GM13977 (cell line): ENCODE results near the gene PIGQ.

ENCODE experiments used
- DNase-seq: peaks from one replicate; pipeline ENCODE4 v3.0.0; 2012; ENCODE audit warnings: low spot score
- CTCF ChIP-seq: IDR thresholded peaks from 2 replicates; pipeline ENCODE4 v1.5.1; 2012; ENCODE audit warnings: mild to moderate bottlenecking, control low read depth; ENCODE audit not compliant: insufficient read depth; ENCODE audit errors: extremely low read depth, missing control alignments
- in situ Hi-C: fragments of 300-500 bp; cut with MboI; formaldehyde crosslinking; loops from one replicate; pipeline ENCODE4 v1.12.0; 2022; ENCODE audit warnings: low sequenced_read_pairs, low pct_unique_long_range_greater_than_20kb, mixed read lengths, inconsistent platforms; ENCODE audit not compliant: unreplicated experiment

Gene PIGQ

GRCh38 chr16:589658-590187 lies 20.0 kb downstream of the PIGQ start, which contains the start of gene RAB40C:
RAB40C (plus strand) TSS chr16:590066; CDS start chr16:590292, 226 bp downstream.
- in situ Hi-C loops, result no loop called here
- DNase-seq, result peak; percentile 100
- peak; percentile 18 for TF ChIP-seq CTCF

DNA sequence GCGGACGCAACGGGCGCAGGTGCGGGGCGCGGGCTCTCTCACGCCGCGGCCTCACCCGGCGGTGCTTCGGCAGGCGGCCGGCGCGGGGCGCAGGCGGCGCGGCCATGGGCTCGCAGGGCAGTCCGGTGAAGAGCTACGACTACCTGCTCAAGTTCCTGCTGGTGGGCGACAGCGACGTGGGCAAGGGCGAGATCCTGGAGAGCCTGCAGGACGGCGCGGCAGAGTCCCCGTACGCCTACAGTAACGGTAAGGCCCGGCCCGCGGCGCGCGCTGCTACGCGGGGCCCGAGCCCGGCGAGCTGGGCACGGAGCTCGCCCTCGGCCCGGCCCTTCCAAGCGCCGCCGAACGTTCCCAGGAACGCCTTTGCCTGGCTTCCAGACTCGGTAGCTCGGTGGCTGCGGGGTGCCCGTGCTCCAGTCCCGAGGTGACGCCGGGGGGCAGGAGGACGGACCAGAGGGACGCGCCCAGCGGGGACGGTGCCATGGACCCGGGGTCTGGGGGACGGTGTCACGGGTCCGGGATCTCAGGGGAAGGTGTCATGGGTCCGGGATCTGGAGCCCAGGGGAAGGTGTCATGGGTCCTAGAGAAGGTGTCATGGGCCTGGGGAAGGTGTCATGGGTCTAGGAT lies 20.5 kb downstream of the PIGQ start:
- peak; percentile 44 for TF ChIP-seq CTCF
- in situ Hi-C loops, result no loop called here
- no peak for DNase-seq

DNA sequence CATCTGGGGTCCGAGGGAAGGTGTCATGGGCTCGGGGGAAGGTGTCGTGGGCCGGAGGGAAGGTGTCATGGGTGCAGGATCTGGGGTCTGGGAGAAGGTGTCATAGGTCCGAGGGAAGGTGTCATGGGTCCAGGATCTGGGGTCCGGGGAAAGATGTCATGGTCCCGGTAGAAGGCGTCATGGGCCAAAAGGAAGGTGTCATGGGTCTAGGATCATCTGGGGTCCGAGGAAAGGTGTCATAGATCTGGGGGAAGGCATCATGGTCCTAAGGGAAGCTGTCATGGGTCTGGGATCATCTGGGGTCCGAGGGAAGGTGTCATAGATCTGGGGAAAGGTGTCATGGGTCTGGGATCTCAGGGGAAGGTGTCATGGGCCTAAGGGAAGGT lies 21.0 kb downstream of the PIGQ start:
- no peak for TF ChIP-seq CTCF
- DNase-seq, result no peak
- in situ Hi-C loops, result no loop called here

GRCh38 chr16:591231-591630 lies 21.5 kb downstream of the PIGQ start:
- in situ Hi-C loops, result no loop called here
- no peak for DNase-seq
- no peak for TF ChIP-seq CTCF

DNA sequence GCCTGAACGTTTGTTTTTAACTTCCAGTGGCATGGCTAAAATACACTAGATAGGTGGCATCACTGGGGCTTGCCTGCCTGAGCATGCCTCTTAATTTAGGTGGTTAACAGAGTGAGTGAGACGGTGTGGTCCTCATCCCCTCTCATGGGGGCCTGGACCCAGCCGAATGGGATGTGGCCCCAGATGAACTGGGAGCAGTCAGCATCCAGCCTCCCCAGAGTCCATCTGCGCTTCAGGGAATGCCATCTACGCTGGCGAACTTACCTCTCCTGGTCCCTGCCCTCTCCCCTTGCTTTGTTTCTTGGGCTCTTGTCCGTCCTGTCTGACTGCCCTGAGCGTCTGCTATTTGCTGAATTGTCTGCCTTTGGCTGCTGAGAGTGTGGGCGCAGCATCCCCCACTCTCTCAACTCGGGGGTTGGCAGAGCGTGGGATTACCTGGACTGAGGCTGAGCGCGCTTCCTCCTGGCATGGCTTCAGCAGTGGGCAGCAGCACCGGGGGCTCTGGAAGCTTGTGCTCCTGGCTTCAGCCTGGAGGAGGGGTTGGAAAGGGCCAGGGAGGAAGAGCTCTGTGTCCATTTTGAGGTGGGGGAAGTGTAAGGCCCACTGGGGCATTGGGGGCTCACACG lies 22.2 kb downstream of the PIGQ start:
- TF ChIP-seq CTCF, result no peak
- DNase-seq, result no peak
- in situ Hi-C loops, result no loop called here

GRCh38 chr16:592518-593306 lies 22.9 kb downstream of the PIGQ start:
- in situ Hi-C loops, result no loop called here
- DNase-seq, result no peak
- no peak for TF ChIP-seq CTCF
